Measurements from ENCODE around the gene LPP. TPM values are rescaled to one million over a fixed set of nuclear protein-coding genes. Genes with fewer than 3 reads are reported as not detected.

The LPP gene
- total RNA-seq, 3 donors from 2014 or later (not counting 1 experiment from before 2014, with no cell fraction given) = 137 to 163 (median 149) TPM

DNA sequence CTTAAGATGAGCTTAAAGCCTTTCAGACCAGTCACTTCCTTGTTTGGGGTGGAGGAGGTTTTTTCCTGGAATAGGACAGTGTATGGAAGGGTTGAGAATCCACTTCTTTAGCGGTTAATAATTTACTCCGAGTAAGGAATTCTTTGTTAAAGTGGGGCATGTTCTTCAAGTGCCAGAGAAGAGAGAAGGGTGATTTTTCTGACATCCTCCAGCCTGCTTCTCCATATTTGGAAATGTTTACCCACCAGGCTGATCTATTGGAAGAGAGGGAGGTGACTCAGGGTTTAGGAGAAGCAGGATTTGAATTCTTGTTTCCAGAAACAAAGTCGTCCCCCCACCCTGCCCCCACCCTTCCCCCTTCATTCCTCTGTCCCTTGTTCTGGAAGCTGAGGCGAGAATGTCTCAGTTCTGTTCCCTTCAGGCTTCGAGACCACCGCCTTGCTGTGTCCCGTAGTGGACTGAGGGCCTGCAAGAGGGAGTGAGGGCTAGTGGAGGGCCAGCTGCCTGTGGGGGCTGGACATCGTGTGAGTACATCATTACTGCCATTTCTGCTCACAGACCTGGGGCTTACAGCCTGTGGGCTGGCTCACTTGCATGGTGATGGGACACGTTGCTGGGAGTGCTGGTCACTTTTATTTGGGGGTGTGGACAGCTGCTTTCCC is 58.5 kb downstream of the LPP start:
- no peaks in the 10 kb centered on the region for H3K27me3 ChIP-seq (ENCODE audit: control insufficient read depth, insufficient read depth, low read length)
- Mint-ChIP-seq H3K36me3 (no peaks in the 10 kb centered on the region), H3K27me3 (ENCODE audit: low read depth in 2 of 2) (no peaks in the 10 kb centered on the region), H3K4me1 (peaks cover 46 to 51% of the 10 kb centered on the region in 2 donors), H3K4me3 (no peak overlapping the region), H3K27ac (no peak overlapping the region), H3K9me3 (no peaks in the 10 kb centered on the region)
- DNase-seq = no peak
- H3K27ac ChIP-seq (ENCODE audit: low read length) = no peak overlapping the region
- no peak for ATAC-seq
- H3K4me3 ChIP-seq (ENCODE audit: low read length) = no peak overlapping the region
- intact Hi-C loops (cut with micrococcal nuclease) = no loop called here
- peaks cover 4% of the 10 kb centered on the region for H3K36me3 ChIP-seq (ENCODE audit: control insufficient read depth, insufficient read depth, low read length)
- H3K4me1 ChIP-seq (ENCODE audit: control insufficient read depth, insufficient read depth, low read length) = peaks cover 6% of the 10 kb centered on the region
- H3K9me3 ChIP-seq (ENCODE audit: control insufficient read depth, insufficient read depth, low read length) = no peaks in the 10 kb centered on the region
- TF ChIP-seq, protein P1, sequence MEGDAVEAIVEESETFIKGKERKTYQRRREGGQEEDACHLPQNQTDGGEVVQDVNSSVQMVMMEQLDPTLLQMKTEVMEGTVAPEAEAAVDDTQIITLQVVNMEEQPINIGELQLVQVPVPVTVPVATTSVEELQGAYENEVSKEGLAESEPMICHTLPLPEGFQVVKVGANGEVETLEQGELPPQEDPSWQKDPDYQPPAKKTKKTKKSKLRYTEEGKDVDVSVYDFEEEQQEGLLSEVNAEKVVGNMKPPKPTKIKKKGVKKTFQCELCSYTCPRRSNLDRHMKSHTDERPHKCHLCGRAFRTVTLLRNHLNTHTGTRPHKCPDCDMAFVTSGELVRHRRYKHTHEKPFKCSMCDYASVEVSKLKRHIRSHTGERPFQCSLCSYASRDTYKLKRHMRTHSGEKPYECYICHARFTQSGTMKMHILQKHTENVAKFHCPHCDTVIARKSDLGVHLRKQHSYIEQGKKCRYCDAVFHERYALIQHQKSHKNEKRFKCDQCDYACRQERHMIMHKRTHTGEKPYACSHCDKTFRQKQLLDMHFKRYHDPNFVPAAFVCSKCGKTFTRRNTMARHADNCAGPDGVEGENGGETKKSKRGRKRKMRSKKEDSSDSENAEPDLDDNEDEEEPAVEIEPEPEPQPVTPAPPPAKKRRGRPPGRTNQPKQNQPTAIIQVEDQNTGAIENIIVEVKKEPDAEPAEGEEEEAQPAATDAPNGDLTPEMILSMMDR (IDR thresholded peaks at IDR 0.05) = no peak
- 99% methylated on average over 8 of the region's 9 CpGs for WGBS (ENCODE audit: insufficient coverage)

DNA sequence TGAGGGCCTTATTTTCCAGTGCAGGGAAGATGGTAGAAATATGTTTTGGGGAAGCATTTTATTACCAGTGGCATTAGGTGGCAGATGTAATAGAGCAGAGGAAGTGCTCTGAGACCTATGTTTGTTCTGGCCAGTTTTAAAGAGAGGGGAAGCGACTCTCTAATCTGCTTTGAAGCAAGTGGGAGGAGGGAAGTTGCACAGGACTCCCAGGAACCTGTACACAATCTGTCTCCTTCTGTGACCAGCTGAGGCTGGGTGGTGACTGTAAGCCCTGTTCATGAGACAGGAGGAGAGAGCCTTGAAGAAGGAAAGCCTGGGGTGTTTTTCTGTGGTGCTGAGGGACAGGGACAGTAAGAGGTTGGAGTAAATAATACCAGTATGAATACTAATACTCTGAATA is 60.5 kb downstream of the LPP start:
- Mint-ChIP-seq H3K36me3 (no peaks in the 10 kb centered on the region), H3K27ac (no peak overlapping the region), H3K9me3 (no peaks in the 10 kb centered on the region), H3K4me1 (peaks cover 45 to 50% of the 10 kb centered on the region in 2 donors), H3K4me3 (no peak overlapping the region), H3K27me3 (ENCODE audit: low read depth in 2 of 2) (no peaks in the 10 kb centered on the region)
- no peak overlapping the region for H3K27ac ChIP-seq (ENCODE audit: low read length)
- intact Hi-C loops (cut with micrococcal nuclease) = no loop called here
- no peak for DNase-seq
- H3K9me3 ChIP-seq (ENCODE audit: control insufficient read depth, insufficient read depth, low read length) = no peaks in the 10 kb centered on the region
- no peak overlapping the region for H3K4me3 ChIP-seq (ENCODE audit: low read length)
- ATAC-seq = no peak
- H3K4me1 ChIP-seq (ENCODE audit: control insufficient read depth, insufficient read depth, low read length) = peaks cover 12% of the 10 kb centered on the region
- no peaks in the 10 kb centered on the region for H3K27me3 ChIP-seq (ENCODE audit: control insufficient read depth, insufficient read depth, low read length)
- TF ChIP-seq, protein P1 (IDR thresholded peaks at IDR 0.05) = no peak
- WGBS (ENCODE audit: insufficient coverage) = 40% methylated on average over 1 of the region's 1 CpG
- no peaks in the 10 kb centered on the region for H3K36me3 ChIP-seq (ENCODE audit: control insufficient read depth, insufficient read depth, low read length)

DNA sequence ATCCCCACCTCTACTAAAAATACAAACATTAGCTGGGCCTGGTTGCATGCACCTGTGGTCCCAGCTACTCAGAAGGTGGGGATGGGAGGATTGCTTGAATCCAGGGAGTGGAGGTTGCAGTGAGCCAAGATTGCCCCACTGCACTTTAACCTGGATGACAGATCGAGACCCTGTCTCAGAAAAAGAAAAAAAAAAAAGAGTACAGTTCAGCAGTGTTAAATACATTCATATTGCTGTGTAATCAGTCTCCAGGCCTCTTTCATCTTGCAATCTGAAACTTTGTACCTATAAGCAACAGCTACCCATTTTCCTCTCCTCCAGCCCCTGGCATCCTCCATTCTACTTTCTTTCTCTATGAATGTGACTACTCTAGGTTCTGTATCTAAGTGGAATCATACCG is 61.2 kb downstream of the LPP start:
- Histone ChIP-seq H3K27me3 (ENCODE audit: control insufficient read depth, insufficient read depth, low read length) (no peaks in the 10 kb centered on the region), H3K4me3 (ENCODE audit: low read length) (no peak overlapping the region), H3K4me1 (ENCODE audit: control insufficient read depth, insufficient read depth, low read length) (peaks cover 12% of the 10 kb centered on the region), H3K27ac (ENCODE audit: low read length) (no peak overlapping the region), H3K9me3 (ENCODE audit: control insufficient read depth, insufficient read depth, low read length) (no peaks in the 10 kb centered on the region), H3K36me3 (ENCODE audit: control insufficient read depth, insufficient read depth, low read length) (peaks cover under 1% of the 10 kb centered on the region)
- no peaks in the 10 kb centered on the region for H3K9me3 Mint-ChIP-seq
- no peak overlapping the region for H3K27ac Mint-ChIP-seq
- H3K4me3 Mint-ChIP-seq = no peak overlapping the region
- TF ChIP-seq, protein P1 (IDR thresholded peaks at IDR 0.05) = no peak
- ATAC-seq (no peak), DNase-seq (no peak)
- 100% methylated on average over 2 of the region's 2 CpGs for WGBS (ENCODE audit: insufficient coverage)
- peaks cover 46 to 51% of the 10 kb centered on the region in 2 donors for H3K4me1 Mint-ChIP-seq
- H3K36me3 Mint-ChIP-seq = no peaks in the 10 kb centered on the region
- no peaks in the 10 kb centered on the region for H3K27me3 Mint-ChIP-seq (ENCODE audit: low read depth in 2 of 2)
- intact Hi-C loops (cut with micrococcal nuclease) = no loop called here

DNA sequence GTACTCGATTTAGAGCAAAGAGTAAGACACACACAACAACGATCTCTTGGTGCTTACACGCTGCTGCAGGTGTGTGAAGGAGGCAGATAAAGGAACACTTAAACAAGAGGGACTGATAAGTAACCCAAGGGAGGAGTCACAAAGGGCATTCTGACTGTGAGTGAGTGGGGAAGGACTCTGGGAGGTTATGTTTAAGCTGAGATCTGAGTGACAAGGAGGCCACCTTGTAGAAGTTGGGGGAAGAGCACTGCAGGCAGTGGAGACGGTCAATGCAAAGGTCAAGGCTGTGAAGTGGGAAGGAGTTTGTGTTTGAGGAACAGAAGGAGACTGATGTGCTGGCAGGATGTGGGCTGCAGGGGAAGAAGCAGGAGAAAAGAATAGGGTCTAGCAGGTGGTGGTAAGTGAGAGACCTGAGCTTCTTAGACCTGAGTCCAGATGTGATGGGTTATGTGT is 63.1 kb downstream of the LPP start:
- Mint-ChIP-seq H3K27me3 (ENCODE audit: low read depth in 2 of 2) (no peaks in the 10 kb centered on the region), H3K4me3 (no peak overlapping the region), H3K4me1 (peaks cover 47 to 52% of the 10 kb centered on the region in 2 donors), H3K36me3 (no peaks in the 10 kb centered on the region), H3K9me3 (no peaks in the 10 kb centered on the region), H3K27ac (peak overlapping the region in 1 of 2 donors; percentile 14)
- ATAC-seq (peak in 1 of 3 donors; percentile 41), DNase-seq (peak in 1 of 2 donors; percentile 7)
- peaks cover 2% of the 10 kb centered on the region for H3K36me3 ChIP-seq (ENCODE audit: control insufficient read depth, insufficient read depth, low read length)
- TF ChIP-seq, protein P1 (IDR thresholded peaks at IDR 0.05) = no peak
- 83% methylated on average over 4 of the region's 4 CpGs for WGBS (ENCODE audit: insufficient coverage)
- H3K9me3 ChIP-seq (ENCODE audit: control insufficient read depth, insufficient read depth, low read length) = no peaks in the 10 kb centered on the region
- intact Hi-C loops (cut with micrococcal nuclease) = no loop called here
- H3K4me1 ChIP-seq (ENCODE audit: control insufficient read depth, insufficient read depth, low read length) = peaks cover 12% of the 10 kb centered on the region
- H3K4me3 ChIP-seq (ENCODE audit: low read length) = no peak overlapping the region
- no peak overlapping the region for H3K27ac ChIP-seq (ENCODE audit: low read length)
- no peaks in the 10 kb centered on the region for H3K27me3 ChIP-seq (ENCODE audit: control insufficient read depth, insufficient read depth, low read length)
